Natural killer cell (primary cell): ENCODE measurements around the gene RRN3. TPM values are rescaled to one million over a fixed set of nuclear protein-coding genes. Genes with fewer than 3 reads are reported as not detected.
"Not testable (repeated sequence)": the region's sequence is repeated elsewhere in the genome, so short reads cannot be mapped to it uniquely, and the experiment has no call there.

Experiments used
- ATAC-seq, 3 donors: fragments of 150-1000 bp in 2 of 3; fragments of 200-7000 bp in 1 of 3; cut with Tn5 transposase; 1 replicate in 1 of 3; 2 replicates in 2 of 3; pipeline ENCODE4 v1.10.0; 2021; ENCODE audit warnings: mild to moderate bottlenecking in 2 of 3, moderate library complexity in 2 of 3
- DNase-seq, 2 donors: peaks; one replicate each; pipeline versions ENCODE4 v3.0.0 to v3.0.0-alpha.2; 2013 to 2021; ENCODE audit warnings: mixed read lengths in 1 of 2
- H3K27ac ChIP-seq: one replicate; pipeline ENCODE4 v1.5.1; 2013; ENCODE audit warnings: mild to moderate bottlenecking, low read length
- H3K27me3 ChIP-seq: one replicate; pipeline ENCODE4 v1.6.1; 2013; ENCODE audit warnings: low read length; ENCODE audit not compliant: control insufficient read depth, insufficient read depth
- H3K36me3 ChIP-seq: one replicate; pipeline ENCODE4 v1.6.1; 2013; ENCODE audit warnings: low read length; ENCODE audit not compliant: control insufficient read depth, insufficient read depth
- H3K4me1 ChIP-seq: one replicate; pipeline ENCODE4 v1.6.1; 2013; ENCODE audit warnings: low read length; ENCODE audit not compliant: control insufficient read depth, insufficient read depth
- H3K4me3 ChIP-seq: one replicate; pipeline ENCODE4 v1.5.1; 2013; ENCODE audit warnings: low read length
- H3K9me3 ChIP-seq: one replicate; pipeline ENCODE4 v1.6.1; 2013; ENCODE audit warnings: low read length; ENCODE audit not compliant: control insufficient read depth, insufficient read depth
- H3K27ac Mint-ChIP-seq, 2 donors: one replicate each; pipeline ENCODE4 v1.8.0; 2022; ENCODE audit warnings: mild to moderate bottlenecking in 2 of 2, mixed read lengths in 2 of 2, moderate library complexity in 1 of 2
- H3K27me3 Mint-ChIP-seq, 2 donors: one replicate each; pipeline ENCODE4 v1.8.0; 2022; ENCODE audit warnings: low read depth in 2 of 2, mixed read lengths in 2 of 2
- H3K36me3 Mint-ChIP-seq: one replicate; pipeline ENCODE4 v1.8.0; 2022; ENCODE audit warnings: mixed read lengths
- H3K4me1 Mint-ChIP-seq, 2 donors: one replicate each; pipeline ENCODE4 v1.8.0; 2022; ENCODE audit warnings: mixed read lengths in 2 of 2
- H3K4me3 Mint-ChIP-seq: one replicate; pipeline ENCODE4 v1.8.0; 2022; ENCODE audit warnings: mild to moderate bottlenecking, moderate library complexity, mixed read lengths
- H3K9me3 Mint-ChIP-seq, 2 donors: one replicate each; pipeline ENCODE4 v1.8.0; 2022; ENCODE audit warnings: mixed read lengths in 2 of 2
- WGBS: methylation state at CpG from one replicate; pipeline ENCODE4 v1.1.7; 2013; ENCODE audit warnings: missing lambda C conversion rate; ENCODE audit not compliant: insufficient coverage; 5-methylcytosine and 5-hydroxymethylcytosine counted together
- intact Hi-C: fragments of 100-400 bp; cut with micrococcal nuclease; formaldehyde crosslinking; loops from one replicate; pipeline ENCODE4 v1.14.2; 2022
- total RNA-seq, 4 donors: library from RNA; stranded (reverse); fragments of 120-200 nt in 1 of 4; gene quantifications; one replicate each; pipeline versions ENCODE4 v1.2.3 to v1.2.4, GENCODE V29; 2013 to 2022

The RRN3 gene
- total RNA-seq, 3 donors from 2014 or later (not counting 1 experiment from before 2014, with no cell fraction given): 40.8 to 45.3 (median 43.4) TPM

DNA sequence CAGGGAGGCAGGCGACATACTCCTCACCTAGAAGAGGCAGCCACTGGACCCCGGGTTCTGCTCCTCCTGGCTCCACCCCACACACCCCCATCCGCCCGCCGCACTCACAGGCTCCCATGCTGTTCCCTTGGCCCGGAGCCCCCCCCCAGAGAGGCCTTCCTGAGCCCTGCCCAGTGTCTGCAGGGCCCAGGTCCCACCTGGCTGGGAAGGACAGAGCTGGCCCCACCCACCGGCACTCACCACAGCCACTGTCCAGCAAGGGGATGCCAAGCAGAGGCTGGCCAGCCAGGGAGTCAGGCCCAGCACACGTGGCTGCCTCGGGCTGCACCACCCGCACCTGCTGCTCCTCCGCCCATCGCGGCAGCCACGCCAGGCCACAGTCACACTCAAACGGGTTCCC is 43.4 kb upstream of the RRN3 start:
- H3K4me3 Mint-ChIP-seq, H3K27ac ChIP-seq, H3K36me3 Mint-ChIP-seq, H3K27ac Mint-ChIP-seq, H3K36me3 ChIP-seq, H3K27me3 Mint-ChIP-seq, DNase-seq, H3K27me3 ChIP-seq, H3K4me3 ChIP-seq, intact Hi-C loops, H3K4me1 Mint-ChIP-seq, ATAC-seq, H3K9me3 ChIP-seq, H3K4me1 ChIP-seq, H3K9me3 Mint-ChIP-seq: not testable (repeated sequence)
- WGBS: 96% methylated on average over 4 of the region's 15 CpGs

DNA sequence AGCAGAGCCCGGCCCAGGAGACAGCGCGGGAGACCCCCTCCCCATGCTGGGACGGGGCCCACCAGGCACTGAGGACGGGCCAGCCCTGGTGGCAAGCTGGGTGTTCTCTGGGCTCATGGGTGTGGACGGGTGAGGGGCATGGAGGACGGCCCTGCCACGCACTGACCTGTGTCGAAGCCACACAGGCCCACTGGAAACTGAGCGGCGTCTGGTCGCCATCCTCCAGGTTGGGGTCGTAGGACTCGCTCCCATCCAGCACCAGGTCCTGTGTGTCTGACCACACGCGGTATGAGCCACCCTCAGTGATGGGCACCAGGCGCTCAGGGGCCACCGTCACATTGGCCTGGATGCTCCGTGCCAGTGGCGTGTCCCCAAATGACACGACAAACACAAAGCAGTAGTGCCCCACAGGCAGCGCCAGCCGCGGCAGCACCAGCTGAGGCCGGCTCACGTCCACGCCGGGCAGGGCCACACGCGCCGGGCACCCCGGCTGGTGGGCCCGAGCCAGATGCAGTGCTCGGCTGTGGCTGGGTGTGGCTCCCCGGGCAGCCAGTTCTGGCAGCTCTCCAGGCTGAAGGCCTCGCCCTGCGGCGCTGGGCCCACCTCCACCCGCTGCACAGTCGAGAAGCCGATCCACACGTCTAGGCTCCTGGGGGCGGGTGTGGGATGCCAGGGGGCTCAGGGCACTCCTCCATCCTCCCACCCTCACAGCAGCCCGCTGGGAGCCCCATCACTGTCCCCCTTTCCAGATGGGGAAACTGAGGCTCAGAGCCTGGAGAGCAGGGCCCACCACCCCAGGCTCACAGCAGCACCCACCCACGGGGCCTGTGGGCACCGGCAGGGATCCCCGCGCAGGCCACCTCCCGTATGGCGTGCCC is 41.6 kb upstream of the RRN3 start:
- ATAC-seq: not testable (repeated sequence)

DNA sequence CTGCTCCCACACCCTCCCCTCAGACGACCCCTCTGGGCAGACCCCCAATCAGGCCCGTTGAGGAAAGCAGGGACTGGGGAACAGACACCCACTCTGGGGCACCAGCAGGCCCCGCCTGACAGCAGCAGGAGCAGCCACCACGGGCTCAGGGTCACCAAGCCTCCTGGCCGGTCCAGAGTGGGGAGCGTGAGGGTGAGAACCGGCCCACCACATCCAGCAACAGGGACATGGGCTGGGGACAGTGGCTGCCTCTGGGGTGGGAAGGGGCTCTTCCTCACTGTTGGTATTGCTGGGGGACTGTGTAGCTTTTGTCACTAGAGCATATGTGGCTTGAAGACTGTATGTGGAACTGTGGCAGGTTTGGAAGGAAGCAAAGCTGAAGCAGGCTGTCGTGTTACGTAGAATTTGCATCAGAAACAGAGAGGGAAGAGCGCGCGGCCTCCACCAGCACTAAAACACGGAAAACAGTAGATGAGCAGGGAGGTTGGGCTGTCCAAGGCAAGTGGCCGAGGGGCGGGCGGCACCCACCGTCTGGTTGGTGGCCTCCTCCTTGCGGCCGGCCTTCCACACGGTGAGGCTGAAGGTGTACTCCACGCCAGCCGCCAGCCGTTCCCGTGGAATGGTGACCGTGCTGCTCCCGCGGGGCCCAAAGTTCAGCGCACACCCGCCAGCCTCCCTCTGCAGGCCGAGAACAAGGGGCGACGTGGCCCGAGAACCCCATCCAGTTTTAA is 40.8 kb upstream of the RRN3 start:
- H3K27ac Mint-ChIP-seq, H3K27me3 Mint-ChIP-seq, H3K9me3 Mint-ChIP-seq, H3K36me3 ChIP-seq, H3K4me3 Mint-ChIP-seq, H3K27me3 ChIP-seq, H3K4me3 ChIP-seq, H3K36me3 Mint-ChIP-seq, DNase-seq, H3K4me1 Mint-ChIP-seq, intact Hi-C loops, H3K4me1 ChIP-seq, H3K27ac ChIP-seq, ATAC-seq, H3K9me3 ChIP-seq: not testable (repeated sequence)
- 96% methylated on average over 8 of the region's 33 CpGs for WGBS

More for the DNA sequence above, 41.6 kb upstream of the RRN3 start:
- H3K36me3 ChIP-seq, H3K4me1 ChIP-seq, H3K4me3 Mint-ChIP-seq, H3K9me3 ChIP-seq, H3K9me3 Mint-ChIP-seq, H3K4me3 ChIP-seq, H3K36me3 Mint-ChIP-seq, intact Hi-C loops, H3K27ac Mint-ChIP-seq, H3K27me3 Mint-ChIP-seq, H3K4me1 Mint-ChIP-seq, H3K27ac ChIP-seq, DNase-seq, H3K27me3 ChIP-seq: not testable (repeated sequence)
- WGBS: 97% methylated on average over 36 of the region's 50 CpGs

DNA sequence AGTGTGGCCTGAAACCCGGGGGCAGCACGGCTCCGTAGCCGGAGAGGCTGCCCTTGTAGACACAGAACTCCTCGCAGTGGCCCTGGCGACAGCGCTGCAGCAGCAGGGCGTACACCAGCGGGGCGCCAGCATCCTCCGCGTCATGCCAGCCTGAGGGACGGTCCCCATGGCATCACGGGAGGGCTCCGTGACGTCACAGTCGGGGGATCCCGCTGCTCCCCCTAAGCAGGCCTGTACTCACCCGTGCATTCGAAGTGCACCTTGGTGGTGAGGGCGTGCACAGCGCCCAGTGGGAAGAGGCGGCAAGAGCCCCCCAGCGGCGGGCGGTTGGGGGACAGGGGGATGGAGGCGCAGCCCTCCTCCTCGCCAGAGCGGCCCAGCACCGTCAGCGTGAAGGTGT is 39.5 kb upstream of the RRN3 start:
- H3K27me3 Mint-ChIP-seq, H3K27ac Mint-ChIP-seq, DNase-seq, H3K9me3 Mint-ChIP-seq, intact Hi-C loops, H3K4me1 ChIP-seq, H3K27ac ChIP-seq, H3K27me3 ChIP-seq, H3K4me1 Mint-ChIP-seq, H3K36me3 Mint-ChIP-seq, ATAC-seq, H3K4me3 Mint-ChIP-seq, H3K4me3 ChIP-seq, H3K9me3 ChIP-seq, H3K36me3 ChIP-seq: not testable (repeated sequence)
- WGBS: 98% methylated on average over 14 of the region's 31 CpGs

DNA sequence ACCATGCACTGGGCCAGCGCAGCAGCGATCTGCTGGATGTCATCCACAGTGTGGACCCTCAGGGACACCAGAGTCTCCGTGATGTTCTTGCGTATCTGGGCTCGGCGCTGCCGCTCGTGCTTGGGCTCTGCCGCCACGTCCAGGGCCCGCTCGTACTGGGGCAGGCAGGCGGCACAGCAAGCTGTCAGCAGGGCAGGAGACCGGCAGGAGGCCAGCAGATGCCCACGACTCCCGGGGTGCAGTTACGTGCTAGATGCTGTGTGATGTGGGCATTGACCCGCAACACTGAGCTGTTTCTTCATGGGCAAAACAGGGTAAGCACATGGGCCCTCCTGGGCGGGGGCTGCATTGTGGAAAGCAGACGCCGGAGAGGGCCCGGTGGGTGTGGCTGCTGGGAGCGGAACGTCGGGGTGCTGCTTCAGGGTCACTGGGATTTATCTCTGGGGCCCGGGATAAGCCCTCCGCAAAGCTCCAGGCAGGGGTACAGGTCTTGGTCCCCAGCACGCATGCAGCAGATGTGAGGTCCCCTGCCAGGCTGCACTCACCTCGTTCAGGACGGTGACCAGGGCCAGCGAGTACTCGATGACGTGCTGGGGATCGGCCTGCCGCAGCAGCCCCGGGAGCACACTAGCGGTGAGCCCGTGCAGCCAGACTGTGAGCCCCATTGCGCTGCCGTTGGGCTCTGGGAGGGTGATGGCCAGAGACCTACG is 38.8 kb upstream of the RRN3 start:
- WGBS: 95% methylated on average over 21 of the region's 41 CpGs
- H3K27me3 Mint-ChIP-seq: not testable (repeated sequence)

DNA sequence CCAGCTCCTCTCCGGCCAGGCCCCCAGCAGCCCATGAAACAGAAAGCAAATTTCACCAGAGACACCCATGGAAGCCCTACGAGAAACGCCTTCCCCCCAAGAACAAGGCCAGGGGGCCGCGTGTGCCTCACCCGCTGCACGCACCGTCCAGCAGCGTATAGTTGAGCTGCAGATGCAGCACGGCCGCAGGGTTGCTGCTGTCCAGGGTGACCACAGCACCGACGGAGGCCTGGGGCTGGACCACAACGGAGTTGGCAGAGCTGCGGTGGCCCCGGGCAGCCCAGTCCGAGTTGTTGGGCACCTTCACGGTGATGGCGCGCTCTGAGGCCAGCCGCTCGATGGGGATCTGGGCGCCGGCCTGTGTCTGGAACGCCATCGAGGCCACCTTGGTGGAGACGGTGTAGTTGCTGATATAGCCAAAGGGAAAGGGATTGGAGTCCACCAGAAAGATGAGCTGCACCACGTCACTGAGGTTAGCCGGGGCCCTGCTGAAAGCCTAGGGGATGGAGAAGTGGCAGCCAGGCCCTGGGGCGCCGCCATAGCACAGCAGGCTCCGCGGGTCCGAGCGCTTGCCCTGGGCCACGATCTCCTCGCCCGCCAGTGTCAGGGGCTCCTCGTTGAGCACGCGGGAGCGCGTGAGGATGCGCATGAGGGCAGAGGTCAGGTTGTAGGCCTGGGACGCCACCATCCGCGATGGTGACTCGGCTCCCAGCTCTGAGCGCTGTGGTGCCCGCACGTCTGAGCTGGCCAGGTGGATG is 37.0 kb upstream of the RRN3 start:
- H3K4me3 Mint-ChIP-seq, H3K27ac ChIP-seq, DNase-seq, H3K27ac Mint-ChIP-seq, H3K36me3 ChIP-seq, H3K4me1 Mint-ChIP-seq, H3K4me3 ChIP-seq, H3K9me3 ChIP-seq, H3K27me3 ChIP-seq, intact Hi-C loops, ATAC-seq, H3K9me3 Mint-ChIP-seq, H3K36me3 Mint-ChIP-seq, H3K4me1 ChIP-seq, H3K27me3 Mint-ChIP-seq: not testable (repeated sequence)
- WGBS: 98% methylated on average over 32 of the region's 51 CpGs

More for the DNA sequence above, 38.8 kb upstream of the RRN3 start:
- H3K27me3 ChIP-seq, H3K9me3 ChIP-seq, H3K36me3 ChIP-seq, H3K9me3 Mint-ChIP-seq, H3K4me3 Mint-ChIP-seq, H3K27ac ChIP-seq, H3K27ac Mint-ChIP-seq, H3K36me3 Mint-ChIP-seq, DNase-seq, H3K4me1 ChIP-seq, H3K4me3 ChIP-seq, intact Hi-C loops, ATAC-seq, H3K4me1 Mint-ChIP-seq: not testable (repeated sequence)

DNA sequence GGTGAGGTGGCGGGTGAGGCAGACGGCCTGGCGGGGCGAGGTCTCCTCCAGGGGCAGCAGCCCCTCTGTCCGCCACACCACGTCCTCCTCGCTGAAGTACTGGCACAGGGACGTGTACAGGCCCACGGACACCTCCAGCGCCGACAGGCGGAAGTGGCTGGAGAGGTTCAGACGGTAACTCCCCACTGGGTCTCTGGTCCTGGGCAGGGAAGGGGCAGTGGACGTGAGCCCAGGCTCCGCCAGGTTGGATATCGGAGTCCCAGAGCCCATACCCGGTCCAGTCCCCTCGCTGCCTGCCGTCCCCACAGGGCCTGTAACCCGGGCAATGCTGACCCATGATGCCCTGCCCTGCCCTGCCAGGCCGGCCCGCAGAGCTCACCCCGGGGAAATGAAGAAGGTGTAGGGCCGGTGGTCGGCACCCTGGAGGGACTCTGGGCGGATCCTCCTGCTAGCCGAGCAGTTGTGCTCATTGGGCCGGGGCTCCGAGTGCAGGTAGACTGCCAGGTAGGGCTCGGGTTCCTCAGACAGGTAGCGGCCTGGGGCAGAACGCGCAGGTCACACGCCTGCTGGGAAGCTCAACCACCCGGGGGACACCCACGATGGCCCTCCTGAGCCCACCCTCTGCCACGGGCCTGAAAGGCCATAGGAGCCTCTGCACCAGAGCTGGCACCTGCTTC is 36.3 kb upstream of the RRN3 start:
- H3K9me3 Mint-ChIP-seq, H3K4me1 ChIP-seq, DNase-seq, H3K4me3 ChIP-seq, H3K27me3 Mint-ChIP-seq, H3K4me1 Mint-ChIP-seq, intact Hi-C loops, H3K9me3 ChIP-seq, H3K27ac ChIP-seq, ATAC-seq, H3K36me3 ChIP-seq, H3K36me3 Mint-ChIP-seq, H3K27ac Mint-ChIP-seq, H3K4me3 Mint-ChIP-seq, H3K27me3 ChIP-seq: not testable (repeated sequence)
- WGBS: 96% methylated on average over 16 of the region's 37 CpGs
